HEK293T (cell line): ENCODE data around the gene VRK1.

Experiments used
- BHLHE40 ChIP-seq: fragments of 450-650 bp; IDR thresholded peaks from 2 replicates; pipeline ENCODE4 v1.6.1; 2016; ENCODE audit warnings: mild to moderate bottlenecking, moderate library complexity, borderline replicate concordance
- FOXK2 ChIP-seq: fragments of 450-650 bp; IDR thresholded peaks from 2 replicates; pipeline ENCODE4 v1.6.1; 2016; ENCODE audit warnings: mild to moderate bottlenecking
- SP1 ChIP-seq: fragments of 450-650 bp; IDR thresholded peaks from 2 replicates; pipeline ENCODE4 v1.6.1; 2017

DNA sequence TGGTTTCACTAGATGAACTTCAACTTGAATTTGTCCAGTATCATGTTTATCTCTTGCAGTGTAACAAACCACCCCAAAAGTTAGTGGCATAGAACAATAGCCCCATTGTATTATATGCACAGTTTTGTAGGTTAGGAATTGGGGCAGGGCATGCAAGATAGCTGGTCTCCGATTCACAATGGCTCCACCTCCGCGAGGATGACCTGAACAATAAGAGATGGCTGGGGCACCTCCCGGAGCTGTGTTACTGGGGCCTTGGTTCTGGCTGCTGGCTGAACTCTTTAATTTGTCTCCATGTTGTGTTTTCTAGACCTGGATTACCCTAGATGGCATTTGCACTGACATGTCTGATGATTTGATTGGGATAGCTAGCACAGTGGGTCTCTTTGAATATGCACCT is 20.4 kb upstream of the VRK1 start:
- no peak for TF ChIP-seq SP1
- no peak for TF ChIP-seq BHLHE40
- TF ChIP-seq FOXK2: no peak
